GM21619 (cell line): ENCODE measurements around the gene ZBED5.
"Not testable (repeated sequence)": the region's sequence is repeated elsewhere in the genome, so short reads cannot be mapped to it uniquely, and the experiment has no call there.

Source experiments
- ATAC-seq: cut with Tn5 transposase; IDR thresholded peaks from one replicate; pipeline ENCODE4 v1.9.1; 2021; ENCODE audit not compliant: unreplicated experiment

The ZBED5 gene

DNA sequence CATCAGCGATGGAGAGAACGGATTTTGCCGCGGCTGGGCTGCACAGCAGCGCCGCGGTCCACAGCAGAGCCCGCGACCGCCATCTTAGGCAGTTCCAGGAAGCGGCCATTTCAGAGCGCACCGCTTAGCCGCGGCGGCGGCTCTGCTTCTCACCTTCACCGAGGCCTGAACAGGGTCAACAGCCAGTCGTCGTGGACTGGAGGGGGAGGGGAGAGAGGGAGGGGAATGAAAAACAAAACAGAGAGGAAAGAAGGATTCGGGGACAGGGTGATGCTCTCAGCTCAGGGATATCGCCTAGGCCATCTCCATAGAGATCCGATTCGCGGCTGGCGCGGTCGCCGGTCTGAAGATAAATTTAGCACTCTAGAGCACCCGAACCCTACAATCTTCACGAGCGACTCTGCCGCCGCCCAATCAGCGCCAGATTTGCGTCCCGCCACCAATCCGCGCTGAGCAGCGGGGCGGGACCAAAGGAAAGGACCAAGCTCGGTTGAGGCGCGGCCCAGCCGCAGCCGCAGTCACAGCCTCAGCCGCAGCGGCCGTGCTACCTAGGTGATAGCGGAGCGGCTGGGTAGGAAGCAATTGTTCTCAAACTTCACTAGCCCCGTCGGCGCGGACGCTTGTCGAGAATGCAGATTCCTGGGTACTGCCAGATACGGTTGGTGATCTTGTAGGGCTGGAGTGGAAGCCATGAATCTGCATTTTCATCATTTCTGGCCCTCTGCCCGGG lies at the start of gene ZBED5:
Gene ZBED5, minus strand, starts transcription at position 345 of the 730 bp plus-strand sequence. CDS start 3,108 bp downstream, outside the sequence.
- peak; percentile 90 for ATAC-seq

DNA sequence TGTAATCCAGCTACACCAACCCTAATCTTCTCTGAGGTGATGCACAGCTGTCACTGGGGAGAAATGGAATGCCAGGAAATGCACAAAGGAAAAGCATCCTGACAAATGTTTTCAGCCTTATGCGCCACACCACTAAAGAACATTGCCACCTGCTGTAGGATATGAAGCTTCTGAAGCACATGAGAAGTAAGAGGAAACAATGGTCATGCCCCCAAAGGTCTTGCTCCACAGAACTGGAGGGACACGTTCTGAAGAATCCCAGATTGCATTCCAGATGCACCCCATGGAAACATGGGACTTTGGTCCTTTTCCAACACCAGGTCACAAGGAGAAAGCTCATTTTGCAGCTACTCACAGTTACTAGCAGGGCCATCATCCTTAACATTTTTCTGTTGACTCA lies 48.7 kb upstream of the ZBED5 start:
- ATAC-seq: no peak

DNA sequence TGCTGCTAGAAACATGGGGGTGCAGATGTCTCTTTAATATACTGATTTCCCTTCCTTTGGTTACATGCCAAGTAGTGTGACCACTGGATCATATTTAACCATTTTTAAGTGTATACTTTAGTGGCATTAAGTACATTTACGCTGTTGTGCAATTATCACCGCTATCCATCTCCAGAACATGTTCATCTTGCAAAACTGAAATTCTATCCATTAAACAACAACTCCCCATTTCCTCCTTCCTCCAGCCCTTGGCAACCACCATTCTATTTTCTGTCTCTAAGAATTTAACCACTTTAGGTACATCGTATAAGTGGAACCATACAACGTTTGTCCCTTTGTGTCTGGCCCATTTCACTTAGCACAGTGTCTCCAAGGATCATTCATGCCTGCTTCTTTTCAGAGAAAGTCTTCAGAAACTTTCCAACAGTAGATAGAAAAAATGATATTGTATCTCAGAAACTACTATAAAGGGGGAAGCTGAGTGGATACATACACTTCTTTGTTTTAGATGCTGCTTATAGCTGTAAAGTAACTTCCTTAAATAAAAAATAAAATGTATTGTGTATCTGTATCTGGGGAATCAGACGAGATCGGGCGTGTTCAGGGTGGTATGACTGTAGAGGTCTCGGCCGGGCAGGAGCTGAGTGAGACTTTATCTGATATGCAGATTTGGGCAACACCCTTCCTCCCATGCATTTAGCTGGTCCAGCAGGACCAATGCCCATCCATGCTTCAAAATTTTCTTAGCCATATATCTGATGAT lies 44.6 kb upstream of the ZBED5 start:
- ATAC-seq: no peak

DNA sequence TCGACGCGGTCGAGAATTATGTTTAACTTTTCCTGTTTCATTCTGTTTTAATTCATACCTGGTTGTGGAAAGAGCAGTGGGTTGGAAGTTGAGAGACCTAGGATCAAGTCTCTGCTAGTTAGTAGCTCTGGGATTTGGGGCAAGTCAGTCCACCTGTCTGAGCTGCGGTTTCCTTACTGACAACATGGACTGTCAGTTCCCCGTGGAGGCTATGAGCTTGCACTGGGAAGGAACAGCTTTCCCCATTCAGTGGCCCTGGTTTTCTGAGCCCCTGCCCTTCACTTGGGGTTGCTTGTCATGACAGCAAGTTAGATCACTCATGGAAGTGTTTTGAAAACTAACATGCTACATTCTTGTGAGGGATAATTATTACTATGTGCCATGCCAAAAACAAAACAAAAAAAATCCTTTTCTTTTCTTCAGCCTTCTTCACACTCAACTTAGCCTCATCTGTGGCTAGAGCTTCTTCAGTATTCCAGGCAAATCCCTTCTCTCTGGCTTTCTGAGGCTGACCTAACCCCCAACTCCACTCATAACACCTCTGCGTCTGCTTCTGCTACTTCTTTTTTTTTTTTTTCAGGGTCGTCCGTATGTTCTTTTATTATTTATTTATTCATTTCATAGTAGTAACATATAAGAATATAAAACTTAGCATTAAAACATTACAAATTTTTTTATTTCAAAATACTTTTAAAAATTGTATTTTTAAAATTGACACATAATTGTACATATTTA lies 43.0 kb upstream of the ZBED5 start:
- no peak for ATAC-seq

DNA sequence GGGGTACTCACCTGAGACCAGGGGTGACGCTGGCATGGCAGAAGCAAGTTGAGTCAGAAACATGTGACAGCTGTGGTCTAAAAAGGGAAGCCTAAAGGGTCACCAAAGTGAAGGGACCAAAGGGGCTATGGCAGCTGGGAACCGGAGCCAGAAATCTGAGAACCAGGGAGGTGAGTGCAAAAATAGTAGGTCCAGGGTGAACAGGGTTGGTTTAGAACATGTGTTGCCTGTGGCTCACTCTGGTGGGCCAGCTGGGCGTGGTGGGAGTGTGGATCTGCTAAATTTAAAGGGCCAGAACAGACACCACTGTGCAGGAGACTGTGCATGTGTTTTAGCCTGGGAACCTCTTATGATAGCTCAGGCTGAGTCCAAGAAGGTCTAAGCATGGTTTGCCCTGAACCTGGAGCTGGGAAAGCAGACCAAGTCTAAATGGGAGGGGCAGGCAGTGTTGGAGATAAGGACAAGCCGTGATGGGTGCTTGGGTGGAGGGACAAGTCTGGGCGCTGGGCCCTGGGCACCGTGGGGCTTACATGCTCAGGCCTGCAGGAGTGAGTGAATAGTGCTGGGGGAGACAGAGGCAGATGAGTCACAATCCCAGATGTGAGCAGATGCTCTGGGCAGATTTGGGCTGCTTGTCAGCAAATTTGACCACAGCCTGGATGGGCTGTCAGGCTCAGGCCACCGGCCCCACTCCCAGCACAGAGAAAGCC lies 41.4 kb upstream of the ZBED5 start:
- no peak for ATAC-seq

DNA sequence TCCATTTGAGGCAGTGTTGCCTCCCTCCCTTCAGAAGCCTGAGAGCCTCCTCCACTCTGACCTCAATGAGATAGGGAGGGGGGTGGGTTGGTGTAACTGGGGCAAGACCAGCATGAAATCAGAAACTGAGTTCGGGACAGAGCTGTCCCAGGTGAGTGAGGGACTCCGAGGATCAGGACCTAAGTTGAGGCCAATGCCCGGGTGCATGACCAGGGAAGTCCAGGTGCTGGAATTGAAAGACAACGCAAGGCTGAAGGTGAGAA lies 40.8 kb upstream of the ZBED5 start:
- ATAC-seq: no peak

DNA sequence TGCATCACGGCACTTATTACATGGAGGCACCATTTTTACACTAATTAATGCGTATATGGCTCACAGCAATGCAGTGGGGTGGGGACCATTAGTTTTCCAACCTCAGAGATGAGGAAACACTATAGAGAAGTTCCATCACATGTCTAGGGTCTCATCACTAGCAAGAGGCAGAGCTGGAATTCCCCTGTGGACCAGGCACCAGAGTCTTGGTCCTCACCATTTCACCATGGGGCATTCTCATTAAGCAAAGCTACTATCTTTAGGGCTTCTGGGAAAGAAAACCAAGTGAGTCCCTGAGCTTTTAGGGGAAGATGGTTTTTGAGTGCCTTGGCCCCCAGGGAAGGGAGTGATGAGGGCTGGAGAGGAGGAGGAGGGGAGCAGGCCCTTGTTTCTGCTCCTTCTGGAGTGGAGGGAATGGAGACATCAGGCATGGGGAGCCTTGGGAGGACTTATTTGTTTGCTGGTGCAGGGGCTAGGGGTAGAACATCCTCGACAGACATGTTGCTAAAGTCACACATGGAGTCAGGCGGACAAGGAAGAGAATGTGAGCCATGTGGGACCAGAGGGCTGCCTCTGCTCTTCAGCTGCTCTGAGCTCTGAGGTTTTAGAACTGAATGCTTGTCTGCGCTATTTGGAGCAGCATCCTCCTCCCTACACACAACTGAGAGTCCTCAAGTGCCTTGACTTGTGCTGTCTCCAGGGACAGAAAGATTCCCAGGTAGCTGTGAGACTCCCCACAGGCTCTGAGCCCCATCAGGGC lies 40.3 kb upstream of the ZBED5 start:
- no peak for ATAC-seq

DNA sequence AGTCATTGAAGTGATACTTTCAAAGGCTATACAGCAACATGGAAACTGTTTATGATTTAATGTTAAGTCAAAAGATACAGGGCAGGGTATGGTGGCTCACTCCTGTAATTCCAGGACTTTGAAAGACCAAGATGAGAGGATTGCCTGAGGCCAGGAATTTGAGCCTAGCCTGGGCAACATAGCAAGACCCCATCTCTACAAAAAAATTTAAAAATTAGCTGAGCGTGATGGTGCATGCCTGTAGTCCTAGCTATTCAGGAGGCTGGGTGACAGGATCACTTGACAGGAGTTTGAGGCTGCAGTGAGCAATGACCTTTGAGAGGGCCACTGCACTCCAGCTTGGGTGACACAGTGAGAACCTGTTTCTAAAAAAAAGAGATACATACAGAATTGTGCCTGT lies 39.3 kb upstream of the ZBED5 start:
- ATAC-seq: no peak

DNA sequence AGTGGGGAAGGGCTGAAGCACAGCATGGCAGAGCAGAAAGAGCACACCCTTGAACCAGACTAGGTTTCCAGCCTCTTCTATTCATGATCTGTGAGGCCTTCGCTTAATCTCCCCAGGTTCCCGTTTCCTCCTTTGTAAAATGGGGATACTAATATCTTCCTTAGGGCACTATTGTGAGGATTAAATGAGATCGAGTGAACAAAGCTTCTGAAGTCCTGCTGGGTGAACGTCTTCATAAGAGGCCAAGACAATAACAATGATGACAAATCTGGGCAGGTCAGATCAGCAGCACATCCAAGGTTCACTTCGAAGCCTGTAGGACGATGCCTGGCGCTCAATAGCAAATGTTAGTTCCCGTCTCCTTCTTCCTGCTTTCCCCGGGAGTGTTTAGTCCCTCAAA lies 38.6 kb upstream of the ZBED5 start:
- no peak for ATAC-seq

DNA sequence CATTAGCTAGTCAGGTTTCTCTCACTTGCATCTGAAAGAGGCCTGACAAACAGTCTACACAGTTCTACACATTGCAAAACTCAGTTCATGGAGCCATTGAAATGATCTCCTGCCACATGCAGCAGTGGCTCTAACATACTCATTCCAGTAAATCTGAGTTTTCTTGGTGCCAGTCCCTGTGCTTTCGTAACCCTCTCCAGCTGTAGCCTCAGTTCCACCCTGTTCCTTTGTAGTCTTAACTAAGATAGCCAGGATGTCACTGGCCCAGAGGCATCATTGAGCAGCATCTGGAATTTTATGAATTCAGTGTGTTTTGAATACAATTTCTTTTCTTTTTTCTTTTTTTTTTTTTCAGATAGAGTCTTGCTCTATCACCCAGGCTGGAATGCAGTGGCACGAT lies 37.4 kb upstream of the ZBED5 start:
- ATAC-seq: no peak

DNA sequence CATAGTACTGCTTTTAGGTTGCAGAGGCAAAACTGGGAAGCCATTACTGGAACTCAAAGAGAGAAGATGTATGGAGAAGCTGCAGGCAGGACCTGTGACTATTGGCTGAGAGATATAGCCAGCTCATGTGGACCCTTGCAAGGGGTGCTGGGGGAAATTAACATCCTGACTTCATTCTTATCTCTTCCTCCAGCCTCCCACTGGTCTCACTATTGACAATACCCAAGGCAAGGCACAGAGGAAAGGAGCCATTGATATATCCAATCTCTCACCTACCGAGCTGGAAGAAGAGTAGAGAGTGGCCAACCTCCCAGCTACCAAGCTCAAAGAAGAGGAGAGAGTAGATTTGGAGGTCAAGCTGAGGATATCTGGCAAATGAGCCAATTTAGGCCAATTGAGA lies 36.8 kb upstream of the ZBED5 start:
- ATAC-seq: no peak

DNA sequence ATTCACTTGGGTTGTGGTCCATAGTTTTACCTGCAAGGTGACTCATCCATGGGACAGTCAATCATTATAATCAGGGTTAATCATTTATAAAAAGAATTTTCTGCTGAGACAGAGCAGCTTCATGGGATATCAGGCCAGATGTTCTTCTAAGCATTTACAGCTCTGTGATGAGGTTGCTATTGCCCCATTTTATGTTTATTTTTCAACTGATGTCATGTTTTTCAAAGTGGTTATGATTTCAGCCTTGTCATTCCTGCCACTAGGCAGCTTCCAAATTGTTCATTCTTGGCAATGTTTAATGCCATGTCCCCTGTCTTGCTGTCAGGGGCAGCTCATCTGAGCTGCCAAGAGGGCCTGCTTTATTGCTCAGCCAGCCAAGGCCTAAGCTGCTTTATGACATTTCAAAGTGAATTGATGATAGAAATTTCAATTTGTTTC lies 35.9 kb upstream of the ZBED5 start:
- ATAC-seq: no peak

DNA sequence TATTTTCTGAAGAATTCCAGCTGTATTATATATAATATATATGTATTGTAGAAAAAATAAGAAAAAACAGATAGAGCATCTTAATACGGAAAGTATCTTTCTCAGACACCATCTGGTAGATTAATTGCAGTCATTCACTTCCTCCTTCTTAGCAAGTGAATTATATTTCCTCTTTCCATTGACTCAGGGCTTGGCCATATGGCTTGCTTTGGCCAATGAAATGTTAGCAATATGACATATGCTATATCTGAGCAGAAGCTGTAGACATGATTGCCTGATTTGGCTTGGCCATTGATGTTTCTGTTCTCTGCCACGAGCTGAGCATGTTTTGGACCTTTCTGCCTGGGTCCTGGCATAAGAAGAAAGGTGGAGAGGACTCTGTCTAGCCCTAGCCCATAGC lies 34.4 kb upstream of the ZBED5 start:
- no peak for ATAC-seq

DNA sequence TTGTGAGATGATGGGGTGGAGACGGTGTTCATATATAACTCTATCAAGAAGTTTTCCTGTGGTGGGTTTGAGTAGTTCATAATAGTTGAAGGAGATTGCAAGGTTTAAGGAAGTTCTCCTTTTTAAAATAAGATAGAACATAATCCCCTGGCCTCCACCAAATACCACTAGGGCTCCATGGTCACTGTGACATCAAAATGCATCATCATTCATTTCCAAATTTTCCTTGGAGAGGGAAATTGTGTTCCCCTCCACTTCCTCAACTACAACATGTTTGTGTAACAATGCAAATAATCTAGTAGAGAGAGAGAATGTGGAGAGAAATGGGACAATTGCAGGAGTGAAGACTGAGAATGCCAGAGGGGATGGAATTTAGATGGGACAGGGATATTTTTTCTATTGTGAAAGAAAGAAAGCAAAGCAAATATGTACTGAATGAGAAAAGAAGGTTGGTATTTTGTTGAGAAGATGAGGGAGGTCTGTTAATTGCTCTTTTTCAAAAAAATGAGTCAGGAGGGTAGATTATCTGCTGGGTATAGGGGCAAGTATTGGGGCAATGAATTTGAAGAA lies 33.4 kb upstream of the ZBED5 start:
- ATAC-seq: no peak

DNA sequence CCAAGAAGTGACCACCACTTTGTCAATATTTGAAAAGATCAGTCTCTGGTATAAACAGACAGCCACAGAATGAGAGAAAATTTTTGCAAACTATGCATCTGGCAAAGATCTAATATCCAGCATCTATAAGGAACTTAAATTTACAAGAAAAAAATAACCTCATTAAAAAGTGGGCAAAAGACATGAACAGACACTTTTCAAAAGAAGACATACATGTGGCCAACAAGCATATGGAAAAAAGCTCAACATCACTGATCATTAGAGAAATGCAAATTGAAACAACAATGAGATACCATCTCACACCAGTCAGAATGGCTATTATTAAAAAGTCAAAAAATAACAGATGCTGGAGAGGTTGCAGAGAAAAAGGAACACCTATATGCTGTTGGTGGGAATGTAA lies 32.2 kb upstream of the ZBED5 start:
- ATAC-seq: not testable (repeated sequence)

DNA sequence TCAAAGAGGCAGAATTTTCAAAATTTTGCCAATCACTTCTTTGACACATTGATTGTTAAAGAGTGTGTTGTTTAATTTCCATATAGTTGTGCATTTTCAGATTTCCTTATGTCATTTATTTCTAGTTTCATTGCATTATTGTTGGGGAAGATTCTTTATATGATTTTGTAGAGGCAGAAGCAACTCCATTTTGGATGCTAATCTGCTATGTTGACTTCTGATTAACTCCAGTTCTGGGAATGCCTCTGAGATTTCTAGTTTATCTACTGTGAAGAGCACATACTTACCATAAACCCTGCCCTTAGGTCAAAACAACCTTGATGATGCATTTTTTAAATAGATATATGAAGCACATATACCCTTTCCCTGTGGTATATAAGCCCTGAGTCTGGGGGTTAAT lies 29.5 kb upstream of the ZBED5 start:
- ATAC-seq: no peak

DNA sequence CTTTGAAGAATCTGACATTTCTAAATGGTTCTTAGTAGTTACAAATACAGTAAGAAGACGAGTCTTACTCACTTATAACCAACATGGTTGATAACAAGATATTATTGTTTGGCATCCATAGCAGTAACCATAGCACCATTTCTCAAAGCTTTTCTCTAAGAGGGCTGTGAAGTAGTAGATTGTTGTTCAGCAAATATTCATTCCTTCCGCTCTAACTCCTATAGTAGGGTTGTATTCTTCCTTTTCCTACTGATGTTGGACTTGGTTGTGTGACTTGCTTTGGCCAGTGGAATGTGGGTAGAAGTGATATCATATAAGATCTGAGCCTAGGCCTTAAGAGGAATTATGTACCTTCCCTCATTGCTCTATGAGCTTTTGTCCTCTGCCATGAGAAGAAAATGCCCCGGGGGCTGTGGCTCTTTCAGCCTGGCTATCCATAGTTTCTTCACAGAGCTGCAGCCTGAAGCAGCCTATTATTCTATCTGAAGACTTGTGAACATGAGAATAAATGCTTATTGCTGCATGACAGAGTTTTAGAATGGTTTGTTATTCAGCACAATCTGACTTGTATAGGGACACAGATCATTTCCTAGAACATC lies 28.9 kb upstream of the ZBED5 start:
- ATAC-seq: no peak

DNA sequence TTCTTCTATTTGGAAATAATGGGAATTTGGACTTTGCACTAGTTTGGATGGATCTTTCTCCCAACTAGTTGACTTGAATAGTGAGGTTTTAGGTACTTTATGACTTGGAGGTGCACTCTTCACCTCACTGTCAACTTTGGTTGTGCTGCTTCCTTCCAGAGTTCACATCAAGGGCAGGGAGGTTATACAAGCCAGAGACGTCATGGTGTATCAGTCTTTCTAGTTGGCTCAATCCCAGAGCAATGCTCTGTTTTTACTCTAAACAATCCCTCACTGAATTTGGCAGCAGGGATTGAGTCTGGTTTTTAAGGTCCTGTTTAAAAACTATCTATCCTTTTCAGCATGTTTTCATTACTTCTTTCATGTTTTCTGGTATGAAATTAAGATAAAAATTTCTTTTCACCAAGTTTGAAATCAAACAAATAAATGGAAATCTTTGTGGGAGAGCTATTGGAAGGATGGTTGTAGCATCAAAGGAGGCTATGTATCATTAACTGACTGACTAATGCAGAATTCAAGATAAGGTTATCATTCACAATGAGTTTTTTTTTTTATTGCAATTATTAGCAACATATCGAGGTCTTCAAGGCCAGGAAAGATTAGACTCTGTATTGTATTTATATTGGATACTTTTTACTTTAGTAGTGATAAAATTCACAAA lies 28.0 kb upstream of the ZBED5 start:
- no peak for ATAC-seq

DNA sequence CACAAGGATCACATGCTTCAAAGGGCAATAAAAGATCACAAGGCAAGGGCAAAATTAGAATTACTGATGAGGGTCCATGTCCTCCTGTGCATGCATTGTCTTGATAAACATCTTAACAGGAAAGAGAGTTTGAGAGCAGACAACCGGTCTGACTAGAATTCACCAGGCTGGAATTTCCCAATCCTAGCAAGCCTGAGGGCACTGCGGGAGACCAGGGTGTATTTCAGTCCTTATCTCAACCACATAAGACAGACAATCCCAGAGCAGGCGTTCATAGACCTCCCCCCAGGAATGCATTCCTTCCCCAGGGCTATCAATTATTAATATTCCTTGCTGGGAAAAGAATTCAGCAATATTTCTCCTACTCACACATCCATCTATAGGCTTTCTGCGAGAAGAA lies 26.4 kb upstream of the ZBED5 start:
- not testable (repeated sequence) for ATAC-seq

DNA sequence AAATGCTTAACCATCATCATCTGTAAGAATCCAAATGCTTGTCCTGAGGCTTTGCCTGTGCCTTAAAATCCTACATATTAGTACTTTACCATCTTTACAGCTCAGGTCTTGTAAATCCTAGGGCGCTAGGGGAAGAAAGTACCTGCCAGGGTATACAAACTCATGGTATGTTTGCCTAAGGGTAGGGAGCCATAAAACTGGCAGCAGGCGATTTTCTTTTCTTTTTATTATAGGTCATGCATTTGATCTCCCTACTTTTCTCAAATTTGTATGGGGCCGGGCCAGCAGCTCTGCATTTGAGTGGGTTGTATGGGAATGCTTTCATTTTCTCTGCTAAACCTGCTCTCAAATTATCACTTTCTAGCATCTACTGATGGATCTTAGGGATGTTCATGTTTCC lies 24.0 kb upstream of the ZBED5 start:
- ATAC-seq: no peak
